NCI-H2107 treated with DMSO at 0.1 percent for 48 hours (cell line): ENCODE measurements around the gene RALGAPB.
"Not testable (repeated sequence)": the region's sequence is repeated elsewhere in the genome, so short reads cannot be mapped to it uniquely, and the experiment has no call there.

Experiments used
- DNase-seq: peaks from one replicate; lab custom pipeline; 2025; ENCODE audit not compliant: unreplicated experiment; lab: John Stamatoyannopoulos, UW

The RALGAPB gene

GRCh38 chr20:38581013-38581412, 108.4 kb downstream of the RALGAPB start, which contains the start of gene ADIG:
ADIG (plus strand) TSS chr20:38581197; CDS start chr20:38581251, 54 bp downstream.
- DNase-seq = no peak

DNA sequence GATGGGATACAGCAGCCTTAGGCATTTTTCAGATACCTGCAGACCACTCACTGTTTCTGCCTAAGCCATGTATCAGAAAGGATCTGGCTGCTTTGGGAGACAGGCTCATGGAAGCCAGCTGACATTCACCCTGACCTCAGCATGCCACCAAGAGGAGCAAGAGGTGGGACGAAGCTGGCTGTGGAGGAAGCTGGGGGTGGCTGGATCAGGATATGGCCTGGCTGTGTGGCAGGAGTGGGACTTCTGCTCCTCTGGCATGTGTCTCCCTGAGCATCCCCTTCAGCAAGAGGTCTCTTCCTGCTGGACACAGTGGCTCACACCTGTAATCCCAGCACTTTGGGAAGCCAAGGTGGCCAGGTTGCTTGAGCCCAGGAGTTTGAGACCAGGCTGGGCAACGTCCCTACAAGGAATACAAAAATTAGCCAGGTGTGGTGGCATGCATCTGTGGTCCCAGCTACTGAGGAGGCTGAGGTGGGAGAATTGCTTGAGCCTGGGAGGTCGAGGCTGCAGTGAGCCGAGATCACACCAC, 109.3 kb downstream of the RALGAPB start:
- DNase-seq = no peak

- no peak for DNase-seq
Observed at GRCh38 chr20:38583306-38583705, 110.7 kb downstream of the RALGAPB start.

DNA sequence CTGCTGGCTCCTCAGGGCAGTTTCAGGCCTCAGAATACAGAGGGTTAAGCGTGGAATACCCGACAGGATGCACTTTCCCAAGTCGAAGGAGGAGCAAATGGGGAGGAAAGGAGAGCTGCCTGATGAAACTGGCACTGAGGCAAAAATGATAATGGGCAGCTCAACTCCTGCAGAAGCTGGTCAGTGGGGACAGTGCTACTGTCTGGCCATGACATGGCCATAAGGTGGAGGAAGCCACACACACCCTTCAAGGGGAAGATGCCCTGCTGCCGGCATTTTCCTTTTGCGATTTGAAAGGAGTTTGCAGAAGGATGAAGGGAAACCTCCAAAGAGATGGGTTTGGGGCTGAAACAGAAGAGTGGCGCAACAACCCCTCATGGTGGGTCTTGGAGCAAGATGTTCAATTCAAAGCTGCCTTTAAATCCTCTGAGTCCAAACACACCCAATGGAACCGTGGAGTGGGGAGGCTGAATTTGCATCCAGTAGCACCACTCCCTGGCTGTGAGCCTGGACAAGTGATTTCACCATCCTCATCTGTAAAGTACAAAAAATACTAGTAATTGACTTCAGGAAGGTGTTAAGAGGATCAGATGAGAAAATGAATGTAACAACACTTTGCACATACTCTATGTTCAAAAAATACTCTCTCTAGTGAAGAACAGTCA, 111.6 kb downstream of the RALGAPB start:
- no peak for DNase-seq

- DNase-seq = no peak
Observed at GRCh38 chr20:38585404-38586180, 112.9 kb downstream of the RALGAPB start.

DNA sequence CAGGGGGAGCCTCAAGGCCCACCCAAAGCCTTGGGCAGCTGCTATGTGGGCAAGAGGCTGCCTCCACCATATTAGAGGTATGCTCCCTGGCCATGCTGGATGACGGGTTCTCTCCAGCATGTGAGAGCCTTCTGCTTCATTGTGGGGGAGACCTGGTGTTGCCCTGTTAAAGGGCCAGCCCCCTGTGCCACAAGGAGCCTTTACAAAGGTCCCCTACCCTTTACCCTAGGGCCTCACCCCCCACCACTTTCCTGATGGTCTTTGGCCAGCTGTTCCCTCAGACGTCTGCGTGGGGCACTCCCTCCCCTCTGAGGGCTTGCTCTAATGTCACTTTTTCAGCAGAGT, 113.5 kb downstream of the RALGAPB start:
- DNase-seq = no peak

DNA sequence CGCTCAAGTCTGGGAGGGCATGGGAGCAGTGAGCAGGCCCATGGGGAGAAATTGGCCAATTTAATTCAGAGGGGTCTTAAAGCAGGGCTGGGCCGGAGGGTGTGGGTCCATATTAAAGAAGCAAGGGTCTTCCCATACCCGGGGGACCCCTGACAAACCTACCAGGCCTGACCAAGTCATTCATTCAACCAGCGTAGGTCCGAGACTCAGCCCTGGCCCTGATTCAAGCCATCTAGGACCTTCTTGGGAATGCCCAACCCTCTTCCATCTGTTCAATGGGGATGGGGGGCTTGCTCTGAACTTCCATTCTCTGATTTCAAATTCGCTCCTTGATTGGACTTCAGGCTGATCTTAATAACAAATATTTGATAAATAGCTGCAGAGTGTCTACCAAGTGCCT, 115.7 kb downstream of the RALGAPB start:
- DNase-seq = no peak

DNA sequence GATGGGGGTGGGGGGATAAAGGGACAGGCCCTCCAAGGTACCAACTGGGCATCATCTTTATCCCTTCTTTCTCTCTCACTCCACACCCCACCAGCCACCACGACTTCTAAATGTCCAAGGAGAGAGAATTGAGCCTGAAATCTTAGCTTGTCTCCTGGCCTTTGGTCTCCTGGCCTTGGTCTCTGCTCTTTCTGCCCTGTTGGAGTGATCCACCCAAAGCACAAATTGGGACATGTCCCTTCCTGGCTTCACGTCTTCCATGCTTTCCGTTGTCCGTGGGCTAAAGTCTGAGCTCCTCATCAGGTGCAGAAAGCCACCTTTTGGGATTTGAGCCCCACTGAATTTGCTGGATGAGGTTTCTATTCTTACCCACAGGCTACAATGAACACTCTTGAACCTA, 116.7 kb downstream of the RALGAPB start:
- no peak for DNase-seq

DNA sequence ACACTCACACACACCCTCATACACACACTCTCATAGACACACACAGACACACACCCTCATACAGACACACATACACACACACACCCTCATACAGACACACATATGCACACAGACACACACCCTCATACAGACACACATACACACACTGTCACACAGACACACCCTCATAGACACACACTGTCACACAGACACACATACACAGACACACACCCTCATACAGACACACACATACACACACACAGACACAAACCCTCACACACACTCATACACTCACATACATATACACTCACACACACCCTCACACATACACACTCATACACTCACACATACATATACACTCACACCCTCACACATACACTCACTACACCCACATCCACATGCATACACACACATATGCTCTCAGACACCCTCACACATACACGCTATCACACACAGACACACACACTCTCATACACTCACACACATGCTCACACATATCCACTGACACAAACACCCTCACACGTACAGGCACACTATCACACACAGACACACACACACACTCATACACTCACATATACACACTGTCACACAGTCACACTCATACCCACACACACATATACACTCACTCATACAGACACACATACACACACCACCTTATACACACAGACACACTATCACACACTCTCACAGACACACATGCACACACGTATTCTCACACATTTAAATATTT, 117.5 kb downstream of the RALGAPB start:
- no peak for DNase-seq

- DNase-seq = no peak
Observed at GRCh38 chr20:38590676-38591473, 118.2 kb downstream of the RALGAPB start.

GRCh38 chr20:38591474-38592410, 119.1 kb downstream of the RALGAPB start:
- no peak for DNase-seq

GRCh38 chr20:38592411-38592790, 119.8 kb downstream of the RALGAPB start:
- not testable (repeated sequence) for DNase-seq

- DNase-seq = not testable (repeated sequence)
Observed at GRCh38 chr20:38594281-38594680, 121.6 kb downstream of the RALGAPB start.

DNA sequence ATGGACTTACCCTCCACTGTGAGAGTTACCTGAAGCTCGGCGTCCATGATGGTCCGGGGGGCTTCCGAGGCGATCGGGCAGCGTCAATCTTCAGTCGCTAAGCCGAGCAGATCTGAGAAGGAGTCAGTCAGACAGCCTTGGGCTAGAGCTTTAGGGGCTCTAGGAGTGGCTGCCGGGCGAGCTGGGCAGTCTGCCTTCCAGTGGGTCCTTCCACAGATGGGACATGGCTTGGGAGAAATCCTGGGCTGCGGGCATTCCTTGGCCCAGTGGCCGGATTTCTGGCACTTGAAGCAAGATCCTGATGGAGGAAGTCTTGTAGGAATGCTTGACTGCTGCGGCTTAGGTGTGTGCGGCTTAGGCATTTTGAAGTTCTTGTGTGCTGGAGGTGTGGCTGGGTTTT, 123.2 kb downstream of the RALGAPB start:
- not testable (repeated sequence) for DNase-seq

DNA sequence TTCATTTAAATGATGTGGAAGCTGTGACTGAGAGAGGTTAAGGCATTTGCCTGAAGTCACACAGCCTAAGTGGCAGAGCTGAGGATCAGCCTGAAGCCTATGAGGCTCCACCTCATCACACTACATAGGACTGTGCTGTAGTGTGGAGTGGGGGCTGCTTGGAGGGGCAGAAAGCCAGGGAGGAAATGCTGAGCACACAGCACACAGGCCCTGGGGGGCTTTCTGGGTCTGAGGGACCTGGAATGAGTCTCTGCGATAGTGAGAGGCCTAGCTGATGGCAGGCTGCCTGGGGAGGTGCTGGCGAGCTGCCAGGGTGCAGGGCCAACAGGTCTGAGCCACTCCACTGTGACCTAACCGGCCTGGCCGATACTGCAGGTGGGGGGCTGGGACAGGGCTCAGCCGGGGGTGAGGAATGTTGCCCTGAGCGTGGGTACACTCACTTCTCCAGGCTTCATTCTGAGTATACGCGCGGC, 126.8 kb downstream of the RALGAPB start:
- DNase-seq = no peak

DNA sequence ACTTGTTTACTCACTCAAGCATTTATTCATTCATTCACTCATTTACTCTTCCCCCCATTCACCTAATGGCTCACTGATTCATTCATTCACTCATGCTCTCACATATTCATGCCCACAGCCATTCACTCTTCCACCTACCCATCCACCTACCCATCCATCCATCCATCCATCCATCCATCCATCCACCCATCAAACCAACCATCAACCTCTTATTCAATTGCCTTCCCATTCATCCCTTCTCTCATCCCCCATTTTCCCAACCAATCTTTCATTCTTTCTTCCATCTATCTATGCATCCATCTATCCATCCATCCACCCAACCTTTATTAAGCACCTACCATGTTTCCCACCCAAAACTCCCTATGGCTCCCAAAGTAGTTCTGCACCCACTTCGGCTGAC, 127.4 kb downstream of the RALGAPB start:
- DNase-seq = no peak

GRCh38 chr20:38601216-38602184, 128.9 kb downstream of the RALGAPB start, which contains the start of gene ARHGAP40:
ARHGAP40 (plus strand) TSS chr20:38601809.
- no peak for DNase-seq

DNA sequence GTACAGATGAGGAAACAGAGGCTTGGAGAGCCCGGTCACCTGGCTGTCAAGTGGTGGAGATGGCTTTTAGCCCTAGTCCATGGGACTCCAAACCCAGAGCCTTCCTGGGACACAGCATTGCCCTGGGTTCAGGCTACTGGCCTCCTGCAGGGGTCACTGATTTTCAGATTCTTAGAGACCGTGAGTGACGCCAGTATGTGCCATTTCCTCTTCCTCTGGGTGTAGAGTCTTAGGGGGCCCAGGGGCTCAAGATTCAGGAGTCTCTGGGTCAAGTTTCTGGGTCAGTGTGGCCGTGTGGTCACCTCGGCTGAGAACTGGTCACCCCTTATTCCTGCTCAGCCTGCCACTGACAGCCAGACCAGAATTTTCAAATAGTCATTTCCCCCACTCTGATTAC, 129.5 kb downstream of the RALGAPB start:
- DNase-seq = no peak
